GM18951 (cell line): ENCODE measurements around the gene ADGRA3.

ENCODE experiments used
- POLR2A ChIP-seq: IDR thresholded peaks from 4 replicates; pipeline ENCODE4 v1.6.1; 2011; ENCODE audit warnings: mild to moderate bottlenecking; ENCODE audit not compliant: insufficient read length, insufficient read depth; ENCODE audit errors: extremely low read depth
- in situ Hi-C: fragments of 300-500 bp; cut with MboI; formaldehyde crosslinking; loops from one replicate; pipeline ENCODE4 v1.12.0; 2022; ENCODE audit warnings: low sequenced_read_pairs, mixed read lengths, inconsistent platforms; ENCODE audit not compliant: unreplicated experiment

ADGRA3 gene

DNA sequence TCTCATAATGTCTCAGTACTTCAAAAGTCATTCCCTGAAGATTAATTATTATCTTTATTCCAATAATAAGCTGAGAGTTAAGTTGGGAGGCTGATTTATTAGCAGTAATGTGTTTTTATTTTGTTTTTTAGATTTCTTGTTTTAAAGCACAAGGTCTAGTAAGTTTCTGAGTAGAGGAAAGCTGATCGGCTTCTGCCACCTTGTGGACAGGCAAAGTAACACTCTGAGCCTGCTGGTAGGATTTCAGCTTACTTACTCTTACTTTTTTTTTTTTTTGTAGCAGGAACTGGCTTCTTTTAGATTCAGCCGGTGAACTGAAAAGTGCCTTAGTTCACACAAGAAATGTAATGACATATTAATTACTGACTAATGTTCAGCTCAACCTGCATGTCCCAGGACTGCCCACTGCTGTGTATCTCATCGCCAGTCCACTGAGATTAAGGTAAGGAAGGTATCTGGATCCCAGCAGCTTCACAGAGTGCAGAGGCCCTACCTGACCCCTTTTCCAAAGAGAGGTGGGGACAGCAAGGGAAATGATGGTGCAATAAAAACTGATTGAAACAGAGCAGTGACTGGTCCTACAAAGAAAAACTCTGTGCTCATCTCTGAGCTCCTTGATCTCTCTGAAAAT is 126.5 kb downstream of the ADGRA3 start:
- in situ Hi-C loops = loop anchor here (25.0 kb wide), 1 partner anchor 602 kb away; no protein-coding TSS in a partner anchor
- TF ChIP-seq POLR2A = no peak

DNA sequence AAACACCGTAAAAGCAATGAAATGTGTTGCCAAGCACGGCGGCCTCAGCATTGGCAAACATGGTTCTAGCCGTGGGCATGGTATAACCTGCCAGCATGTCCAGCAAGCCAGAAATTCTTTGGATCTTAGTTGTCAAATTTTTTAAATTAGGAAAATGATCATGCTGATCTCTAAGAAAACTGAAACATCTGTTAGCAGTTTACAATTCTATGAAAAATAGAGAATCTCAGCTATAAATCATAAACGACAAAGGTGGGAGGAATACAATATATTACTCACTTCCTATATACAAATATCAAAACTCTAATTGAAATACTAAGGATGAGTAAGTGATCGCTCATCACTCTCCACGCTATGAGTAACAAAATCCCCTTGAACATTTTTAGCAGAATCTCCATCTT is 130.3 kb downstream of the ADGRA3 start:
- TF ChIP-seq POLR2A = no peak
- in situ Hi-C loops = loop anchor here (25.0 kb wide), 1 partner anchor 598 kb away; no protein-coding TSS in a partner anchor

DNA sequence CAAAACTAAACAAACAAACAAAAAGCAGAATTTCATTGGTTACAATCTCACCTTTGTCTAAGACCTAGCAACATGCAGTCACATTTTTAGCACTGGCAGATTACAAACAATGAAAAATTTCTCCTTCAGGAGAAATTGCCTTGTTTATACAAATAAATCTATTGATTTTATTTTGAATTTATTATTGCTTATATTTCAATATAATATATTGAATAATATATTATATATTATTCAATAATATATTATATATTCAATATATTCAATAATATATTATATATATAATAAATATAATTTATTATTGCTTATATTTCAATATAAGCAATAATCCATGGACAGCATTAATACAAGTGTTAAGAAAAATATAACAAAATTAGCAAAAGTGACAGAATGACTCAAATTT is 131.7 kb downstream of the ADGRA3 start:
- no peak for TF ChIP-seq POLR2A

DNA sequence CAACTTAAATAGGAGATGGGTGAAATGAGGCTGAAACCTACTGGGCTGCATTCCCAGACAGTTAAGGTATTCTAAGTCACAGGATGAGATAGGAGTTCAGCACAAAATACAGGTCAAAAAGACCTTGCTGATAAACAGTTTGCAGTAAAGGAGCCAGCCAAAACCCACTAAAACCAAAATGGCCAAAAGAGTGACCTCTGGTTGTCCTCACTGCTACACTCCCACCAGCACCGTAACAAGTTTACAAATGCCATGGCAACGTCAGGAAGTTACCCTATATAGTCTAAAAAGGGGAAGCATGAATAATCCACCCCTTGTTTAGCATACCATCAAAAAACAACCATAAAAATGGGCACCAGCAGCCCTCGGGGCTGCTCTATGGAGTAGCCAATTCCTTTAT is 133.7 kb downstream of the ADGRA3 start:
- in situ Hi-C loops = loop anchor here (25.0 kb wide), 1 partner anchor 595 kb away; no protein-coding TSS in a partner anchor

More for the DNA sequence above, 131.7 kb downstream of the ADGRA3 start:
- in situ Hi-C loops = loop anchor here (25.0 kb wide), 1 partner anchor 597 kb away; no protein-coding TSS in a partner anchor

DNA sequence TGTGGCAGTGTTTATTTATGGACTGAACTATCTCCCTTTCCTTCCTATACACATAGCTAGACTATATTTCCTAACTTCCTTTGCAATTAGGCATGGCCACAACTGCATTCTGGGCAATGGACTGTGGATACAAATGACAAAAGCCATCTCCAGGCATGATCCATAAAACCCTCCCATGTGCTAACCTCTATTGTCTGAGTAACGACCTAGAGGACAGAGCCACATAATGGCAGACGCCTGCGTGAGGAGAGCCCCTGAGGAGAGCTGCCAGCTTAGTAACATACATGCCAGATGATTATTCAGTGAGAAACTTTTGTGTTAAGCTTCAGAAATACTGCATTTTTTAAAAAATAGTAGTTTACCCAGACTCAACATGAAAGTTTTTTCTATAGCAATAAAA is 142.9 kb downstream of the ADGRA3 start:
- in situ Hi-C loops = no loop called here
- TF ChIP-seq POLR2A = no peak

DNA sequence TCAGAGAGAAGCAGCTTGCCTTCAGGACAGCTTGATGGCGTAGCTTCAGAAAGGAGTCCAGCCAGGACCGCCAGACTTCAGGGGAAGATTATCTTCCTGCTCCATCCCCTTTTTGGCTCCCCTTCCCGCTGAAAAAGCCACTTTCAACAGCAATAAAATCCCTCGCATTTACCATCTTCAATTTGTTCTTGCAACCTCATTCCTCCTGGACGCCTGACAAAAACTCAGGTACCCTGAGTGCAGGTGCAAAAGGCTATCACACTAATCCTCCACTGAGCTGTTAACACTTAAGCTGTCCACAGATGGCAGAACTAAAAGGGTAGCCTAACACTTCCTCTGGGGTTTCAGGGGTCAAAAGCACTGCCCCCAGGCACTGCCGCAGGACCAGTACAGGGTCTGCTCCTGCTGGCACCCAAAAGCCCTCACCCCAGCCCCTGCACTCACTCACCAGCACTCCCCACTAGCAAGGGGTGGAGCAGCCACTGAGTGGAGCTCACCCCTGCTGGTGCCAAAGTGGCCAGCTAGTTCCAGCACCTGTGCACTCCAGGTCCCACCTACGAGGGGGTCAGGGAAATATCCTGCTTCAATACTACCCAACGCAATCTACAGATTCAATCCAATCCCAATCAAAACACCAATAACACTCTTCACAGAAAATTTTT is 145.8 kb downstream of the ADGRA3 start:
- no peak for TF ChIP-seq POLR2A
- in situ Hi-C loops = no loop called here

DNA sequence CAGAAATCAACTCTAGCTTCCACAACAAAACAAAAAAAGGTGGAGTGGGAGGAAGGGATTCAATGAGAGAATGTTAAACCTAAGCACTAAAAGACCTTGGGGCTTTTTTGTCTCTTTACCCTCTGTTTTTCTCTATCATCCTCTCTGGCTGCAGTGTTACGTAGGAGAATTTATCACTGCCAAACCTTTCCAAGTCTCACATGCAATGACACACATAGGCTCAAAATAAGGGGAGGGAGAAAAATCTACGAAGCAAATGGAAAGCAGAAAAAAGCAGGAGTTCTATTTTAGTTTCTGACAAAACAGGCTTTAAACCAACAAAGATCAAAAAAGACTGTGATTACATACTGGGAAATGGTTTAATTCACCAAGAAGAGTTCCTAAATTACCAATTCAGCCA is 152.1 kb downstream of the ADGRA3 start:
- TF ChIP-seq POLR2A = no peak
- in situ Hi-C loops = no loop called here

DNA sequence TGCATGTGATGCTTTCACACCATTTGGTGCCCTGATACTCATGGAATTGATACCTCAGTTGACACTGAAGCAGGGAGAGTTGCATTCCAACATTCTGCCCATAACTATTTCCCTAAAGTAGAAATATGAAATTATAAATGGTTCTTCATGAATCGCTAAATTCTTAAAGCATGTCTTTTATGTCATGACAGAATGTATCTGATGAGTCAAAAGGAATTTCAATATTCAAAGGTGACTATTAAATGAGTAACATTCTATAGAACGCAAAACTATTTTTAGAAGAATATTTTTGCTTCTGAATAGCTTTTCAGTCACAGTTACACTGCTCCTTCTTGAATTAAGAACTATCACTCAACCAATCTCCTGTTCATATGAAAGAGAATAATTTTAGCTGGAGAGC is 152.8 kb downstream of the ADGRA3 start:
- in situ Hi-C loops = no loop called here
- TF ChIP-seq POLR2A = no peak

DNA sequence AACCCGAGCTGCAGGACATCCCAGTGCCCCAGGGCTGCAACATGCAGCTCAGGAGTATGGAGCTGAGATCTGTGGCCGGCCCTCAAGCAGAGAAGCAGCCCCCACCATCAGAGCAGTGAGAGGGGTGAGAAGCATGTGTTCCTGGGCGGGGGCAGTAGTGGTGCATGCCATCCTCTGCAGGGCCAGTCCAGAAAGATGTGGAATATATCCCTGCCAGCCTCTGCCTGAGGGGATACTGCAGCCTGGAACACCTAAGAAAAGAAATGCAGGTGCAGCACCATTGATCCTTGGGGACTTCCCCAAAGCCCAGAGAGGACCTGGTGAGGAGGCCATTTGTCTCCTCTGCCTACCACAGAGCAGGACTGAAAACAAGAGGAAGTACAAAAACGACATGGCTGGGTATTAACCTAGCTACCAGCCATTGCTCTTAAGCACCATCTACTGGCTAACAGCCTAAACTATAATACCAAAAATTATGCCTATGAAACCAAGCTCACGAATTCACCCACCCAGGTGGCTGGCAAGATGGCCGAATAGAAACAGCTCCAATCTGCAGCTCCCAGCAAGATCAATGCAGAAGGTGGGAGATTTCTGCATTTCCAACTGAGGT is 158.8 kb downstream of the ADGRA3 start:
- no peak for TF ChIP-seq POLR2A
- in situ Hi-C loops = no loop called here

DNA sequence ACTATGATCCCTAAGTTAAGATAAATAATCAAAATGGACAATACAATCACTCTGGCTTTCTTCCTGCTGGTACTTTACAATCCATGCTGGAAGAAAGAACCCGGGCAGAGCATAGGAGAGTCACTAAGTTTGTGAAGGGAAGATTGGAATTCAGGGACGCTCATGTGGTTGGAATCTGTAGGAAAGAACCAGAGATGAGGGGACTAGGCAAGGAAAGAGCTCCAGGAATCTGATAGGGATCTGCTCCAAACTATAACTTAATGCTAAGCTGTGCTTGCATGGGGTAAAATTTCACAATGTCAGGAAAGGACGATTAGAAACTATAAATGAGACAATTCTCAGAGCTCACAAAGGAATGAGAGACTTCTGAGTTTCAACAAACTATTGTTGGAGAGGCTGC is 167.5 kb downstream of the ADGRA3 start:
- in situ Hi-C loops = no loop called here
- TF ChIP-seq POLR2A = no peak

DNA sequence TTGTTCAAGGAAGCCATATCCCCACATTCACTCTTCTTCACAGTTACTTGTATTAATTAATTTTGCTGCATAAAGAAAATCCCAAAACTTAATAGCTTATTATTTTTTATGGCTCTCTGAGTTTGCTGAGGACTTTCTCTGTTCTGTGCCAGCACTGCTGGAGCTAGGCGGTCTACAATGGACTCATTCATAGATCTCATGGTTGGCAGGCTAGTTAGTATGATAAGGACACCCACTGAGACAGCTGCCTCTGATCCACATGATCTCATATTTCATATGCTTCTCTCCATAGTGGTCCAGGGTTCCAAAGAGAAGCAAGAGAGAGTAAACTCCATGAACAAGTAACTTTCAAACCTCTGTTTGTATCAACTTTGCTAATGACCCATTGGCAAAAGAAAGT is 170.2 kb downstream of the ADGRA3 start:
- TF ChIP-seq POLR2A = no peak
- in situ Hi-C loops = no loop called here

DNA sequence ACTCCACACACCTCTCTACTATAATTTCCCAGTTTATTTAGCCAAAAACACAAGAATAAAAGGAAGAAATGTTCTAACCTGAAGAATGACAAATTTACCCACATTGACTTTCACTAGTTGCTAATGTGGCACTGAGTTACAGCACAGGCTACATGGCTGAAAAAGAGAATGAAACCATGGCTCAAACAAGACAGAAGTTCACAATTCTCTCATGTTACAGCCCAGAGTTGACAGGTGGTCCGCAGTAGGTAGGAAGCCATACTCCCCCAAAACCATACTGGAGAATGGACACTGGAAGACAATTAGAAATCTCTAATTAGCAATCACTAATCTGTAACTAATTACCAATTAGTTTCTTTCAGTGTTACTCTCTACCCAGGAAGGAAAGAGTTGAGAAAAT is 170.8 kb downstream of the ADGRA3 start:
- TF ChIP-seq POLR2A = no peak
- in situ Hi-C loops = no loop called here

DNA sequence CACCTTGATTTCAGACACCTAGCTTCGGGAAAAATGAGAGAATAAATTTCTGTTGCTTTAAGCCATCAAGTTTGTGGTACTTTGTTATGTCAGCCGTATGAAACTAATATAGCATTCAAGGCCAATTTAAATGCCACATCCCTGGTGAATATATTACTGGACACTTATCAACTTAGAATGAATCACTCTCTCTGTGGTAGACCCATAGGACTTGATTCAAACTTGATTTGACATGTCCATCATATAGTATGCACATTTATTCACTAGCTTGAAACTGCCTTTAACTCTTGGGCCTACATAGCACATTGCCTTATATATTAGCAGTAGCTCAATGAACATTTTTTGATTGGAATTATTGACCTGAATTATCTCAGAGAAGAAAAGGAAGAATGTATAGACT is 172.3 kb downstream of the ADGRA3 start:
- in situ Hi-C loops = no loop called here

DNA sequence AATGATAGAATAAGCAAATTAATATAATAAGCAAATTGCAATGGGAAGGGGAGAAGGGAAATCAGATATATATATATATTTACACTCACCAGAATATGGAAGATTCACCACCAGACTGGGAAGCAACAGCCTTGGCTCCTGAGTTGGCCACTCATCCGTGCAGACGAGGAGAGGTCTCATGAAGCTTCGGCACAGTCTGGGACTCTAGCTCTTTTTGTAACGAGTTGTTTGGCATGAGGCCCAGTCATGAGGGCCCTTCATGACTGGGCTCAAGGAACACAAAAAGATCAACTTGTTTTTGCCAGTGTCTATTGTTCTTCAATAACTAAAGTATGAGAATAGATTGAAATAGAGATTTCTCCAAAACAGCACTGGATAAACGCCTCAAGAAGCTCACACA is 176.4 kb downstream of the ADGRA3 start:
- no peak for TF ChIP-seq POLR2A
- in situ Hi-C loops = no loop called here

More for the DNA sequence above, 172.3 kb downstream of the ADGRA3 start:
- TF ChIP-seq POLR2A = no peak
